Caco-2 (cell line): ENCODE measurements around the gene FOXJ3. TPM values are rescaled to one million over a fixed set of nuclear protein-coding genes. Genes with fewer than 3 reads are reported as not detected.
A peak's percentile ranks its signal among the peaks of the same experiment; 100 is the strongest.

Experiments
- BruUV-seq: library from RNA; stranded (reverse); fragments of 400-500 nt; replicated peaks from 2 replicates; lab custom pipeline; 2021; lab: Mats Ljungman, UMichigan
- CTCF ChIA-PET: fragments of 300-600 bp; sonication (Branson Sonifier 250); formaldehyde crosslinking; loops from one replicate; lab custom pipeline; 2022; ENCODE audit warnings: antibody characterized with exemption; lab: Charles Lee
- POLR2A ChIA-PET: fragments of 300-600 bp; sonication (Branson Sonifier 250); formaldehyde crosslinking; loops from one replicate; lab custom pipeline; 2022; ENCODE audit warnings: antibody characterized with exemption; lab: Charles Lee
- DNase-seq, 2 experiments: peaks; one replicate each; pipeline versions ENCODE4 v3.0.0 to v3.0.0-alpha.2; 2020 to 2022
- H3K27me3 ChIP-seq: replicated peaks from 2 replicates; pipeline ENCODE4 v1.6.0; 2011; ENCODE audit warnings: low read length; ENCODE audit not compliant: control insufficient read depth, insufficient read depth
- H3K36me3 ChIP-seq: 2 replicates; pipeline ENCODE4 v1.5.1; 2011; ENCODE audit warnings: low read length; ENCODE audit not compliant: control insufficient read depth, insufficient read depth
- H3K4me1 ChIP-seq: fragments of 250-450 bp; sonication (Bioruptor Pico); 2 replicates; pipeline ENCODE4 v1.5.1; 2020; ENCODE audit warnings: mild to moderate bottlenecking
- H3K4me3 ChIP-seq: 2 replicates; pipeline ENCODE4 v1.5.1; 2011; ENCODE audit warnings: low read depth, mild to moderate bottlenecking, control low read depth, low read length
- H3K9me3 ChIP-seq: fragments of 250-450 bp; sonication (Bioruptor Pico); 2 replicates; pipeline ENCODE4 v1.5.1; 2020; ENCODE audit warnings: mild to moderate bottlenecking, moderate library complexity
- H3K27ac Mint-ChIP-seq: one replicate; pipeline ENCODE4 v1.8.0; 2022; ENCODE audit warnings: mixed read lengths; ENCODE audit not compliant: unreplicated experiment
- H3K27me3 Mint-ChIP-seq: one replicate; pipeline ENCODE4 v1.8.0; 2022; ENCODE audit warnings: mixed read lengths; ENCODE audit not compliant: insufficient read depth, unreplicated experiment
- H3K36me3 Mint-ChIP-seq: one replicate; pipeline ENCODE4 v1.8.0; 2022; ENCODE audit warnings: mild to moderate bottlenecking, mixed read lengths; ENCODE audit not compliant: insufficient read depth, unreplicated experiment
- H3K4me1 Mint-ChIP-seq: one replicate; pipeline ENCODE4 v1.8.0; 2022; ENCODE audit warnings: low read depth, mixed read lengths; ENCODE audit not compliant: unreplicated experiment
- H3K4me3 Mint-ChIP-seq: one replicate; pipeline ENCODE4 v1.8.0; 2022; ENCODE audit warnings: mild to moderate bottlenecking, moderate library complexity, mixed read lengths; ENCODE audit not compliant: unreplicated experiment
- H3K9me3 Mint-ChIP-seq: one replicate; pipeline ENCODE4 v1.8.0; 2022; ENCODE audit warnings: mixed read lengths; ENCODE audit not compliant: unreplicated experiment
- intact Hi-C: fragments of 100-400 bp; cut with micrococcal nuclease; formaldehyde crosslinking; loops from one replicate; pipeline ENCODE4 v1.10.0; 2022; ENCODE audit not compliant: unreplicated experiment
- total RNA-seq: library from RNA; stranded (reverse); gene quantifications from 2 replicates; pipeline ENCODE4 v1.2.3, GENCODE V29; 2022
- TF ChIP-seq, protein P1 (sequence below), 2 experiments: fragments of 200-600 bp in 1 of 2; IDR thresholded peaks; 1 replicate in 1 of 2; 2 replicates in 1 of 2; pipeline versions ENCODE4 v1.5.1 to v1.8.0; 2011 to 2022; ENCODE audit warnings: antibody characterized with exemption in 1 of 2, control low read depth in 1 of 2, inconsistent platforms in 1 of 2, low read depth in 1 of 2, low read length in 1 of 2, mild to moderate bottlenecking in 1 of 2, moderate library complexity in 1 of 2; ENCODE audit not compliant: insufficient read depth in 1 of 2, severe bottlenecking in 1 of 2, unreplicated experiment in 1 of 2

The FOXJ3 gene
- total RNA-seq, 1 experiment from 2014 or later: 60.2 TPM

DNA sequence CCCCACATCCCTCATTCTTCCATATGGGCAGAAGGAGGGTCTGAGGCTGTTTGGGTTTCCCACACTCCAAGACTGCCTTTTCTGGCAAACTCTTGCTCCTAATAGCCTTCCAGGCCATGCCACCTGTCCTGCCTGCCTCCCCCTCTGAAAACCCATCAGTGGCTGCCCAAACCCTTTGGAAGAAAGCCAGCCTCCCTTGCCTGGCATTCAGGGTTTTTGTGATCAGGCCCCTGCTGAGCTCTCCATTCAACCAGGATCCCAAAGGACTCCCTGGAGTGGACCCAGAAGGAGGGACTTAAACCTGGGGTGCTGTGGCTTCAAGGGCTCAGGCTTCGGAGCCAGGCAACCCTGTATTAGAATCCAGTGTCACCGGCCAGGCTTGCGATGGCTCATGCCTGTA is 166.3 kb downstream of the FOXJ3 start:
- ChIA-PET POLR2A (no interaction called here), CTCF (no interaction called here)
- H3K36me3 Mint-ChIP-seq: peaks cover 43% of the 10 kb centered on the region
- Histone ChIP-seq H3K4me1 (peaks cover 32% of the 10 kb centered on the region), H3K27me3 (no peaks in the 10 kb centered on the region), H3K4me3 (no peak overlapping the region), H3K9me3 (no peaks in the 10 kb centered on the region), H3K36me3 (peaks cover 1% of the 10 kb centered on the region; the same call in 1 of the 2 replicates)
- H3K4me3 Mint-ChIP-seq: no peak overlapping the region
- no peak overlapping the region for H3K27ac Mint-ChIP-seq
- intact Hi-C loops: no loop called here
- TF ChIP-seq, protein P1, sequence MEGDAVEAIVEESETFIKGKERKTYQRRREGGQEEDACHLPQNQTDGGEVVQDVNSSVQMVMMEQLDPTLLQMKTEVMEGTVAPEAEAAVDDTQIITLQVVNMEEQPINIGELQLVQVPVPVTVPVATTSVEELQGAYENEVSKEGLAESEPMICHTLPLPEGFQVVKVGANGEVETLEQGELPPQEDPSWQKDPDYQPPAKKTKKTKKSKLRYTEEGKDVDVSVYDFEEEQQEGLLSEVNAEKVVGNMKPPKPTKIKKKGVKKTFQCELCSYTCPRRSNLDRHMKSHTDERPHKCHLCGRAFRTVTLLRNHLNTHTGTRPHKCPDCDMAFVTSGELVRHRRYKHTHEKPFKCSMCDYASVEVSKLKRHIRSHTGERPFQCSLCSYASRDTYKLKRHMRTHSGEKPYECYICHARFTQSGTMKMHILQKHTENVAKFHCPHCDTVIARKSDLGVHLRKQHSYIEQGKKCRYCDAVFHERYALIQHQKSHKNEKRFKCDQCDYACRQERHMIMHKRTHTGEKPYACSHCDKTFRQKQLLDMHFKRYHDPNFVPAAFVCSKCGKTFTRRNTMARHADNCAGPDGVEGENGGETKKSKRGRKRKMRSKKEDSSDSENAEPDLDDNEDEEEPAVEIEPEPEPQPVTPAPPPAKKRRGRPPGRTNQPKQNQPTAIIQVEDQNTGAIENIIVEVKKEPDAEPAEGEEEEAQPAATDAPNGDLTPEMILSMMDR (IDR thresholded peaks at IDR 0.05; ENCODE audit: insufficient read depth in 1 of 2, low read depth in 1 of 2, low read length in 1 of 2, severe bottlenecking in 1 of 2, unreplicated experiment in 1 of 2): no peak
- BruUV-seq: no TSS peak
- no peaks in the 10 kb centered on the region for H3K9me3 Mint-ChIP-seq
- no peaks in the 10 kb centered on the region for H3K27me3 Mint-ChIP-seq
- peaks cover 30% of the 10 kb centered on the region for H3K4me1 Mint-ChIP-seq
- DNase-seq: no peak

DNA sequence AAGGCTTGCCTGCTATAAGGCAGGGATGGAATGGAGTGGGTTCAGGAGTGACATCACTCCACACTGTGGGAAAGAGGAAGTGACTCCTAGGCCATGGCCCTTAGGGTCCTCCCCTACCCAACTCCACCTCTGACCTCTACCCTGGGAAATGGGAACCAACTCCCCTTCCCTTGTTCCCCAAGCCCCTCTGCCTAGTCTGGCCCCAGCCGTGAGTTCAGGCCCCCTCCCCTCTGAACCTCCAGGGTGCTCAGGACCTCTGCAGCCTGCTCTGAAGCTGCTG is 166.7 kb downstream of the FOXJ3 start:
- Histone ChIP-seq H3K27me3 (no peaks in the 10 kb centered on the region), H3K4me1 (peaks cover 34% of the 10 kb centered on the region), H3K9me3 (no peaks in the 10 kb centered on the region), H3K4me3 (no peak overlapping the region), H3K36me3 (peaks cover 1% of the 10 kb centered on the region; the same call in 1 of the 2 replicates)
- H3K27me3 Mint-ChIP-seq: no peaks in the 10 kb centered on the region
- intact Hi-C loops: no loop called here
- H3K9me3 Mint-ChIP-seq: no peaks in the 10 kb centered on the region
- DNase-seq: no peak
- no peak overlapping the region for H3K4me3 Mint-ChIP-seq
- ChIA-PET CTCF (no interaction called here), POLR2A (no interaction called here)
- H3K36me3 Mint-ChIP-seq: peaks cover 43% of the 10 kb centered on the region
- TF ChIP-seq, protein P1 (IDR thresholded peaks at IDR 0.05; ENCODE audit: insufficient read depth in 1 of 2, low read depth in 1 of 2, low read length in 1 of 2, severe bottlenecking in 1 of 2, unreplicated experiment in 1 of 2): no peak
- peaks cover 30% of the 10 kb centered on the region for H3K4me1 Mint-ChIP-seq
- no TSS peak for BruUV-seq
- H3K27ac Mint-ChIP-seq: no peak overlapping the region

DNA sequence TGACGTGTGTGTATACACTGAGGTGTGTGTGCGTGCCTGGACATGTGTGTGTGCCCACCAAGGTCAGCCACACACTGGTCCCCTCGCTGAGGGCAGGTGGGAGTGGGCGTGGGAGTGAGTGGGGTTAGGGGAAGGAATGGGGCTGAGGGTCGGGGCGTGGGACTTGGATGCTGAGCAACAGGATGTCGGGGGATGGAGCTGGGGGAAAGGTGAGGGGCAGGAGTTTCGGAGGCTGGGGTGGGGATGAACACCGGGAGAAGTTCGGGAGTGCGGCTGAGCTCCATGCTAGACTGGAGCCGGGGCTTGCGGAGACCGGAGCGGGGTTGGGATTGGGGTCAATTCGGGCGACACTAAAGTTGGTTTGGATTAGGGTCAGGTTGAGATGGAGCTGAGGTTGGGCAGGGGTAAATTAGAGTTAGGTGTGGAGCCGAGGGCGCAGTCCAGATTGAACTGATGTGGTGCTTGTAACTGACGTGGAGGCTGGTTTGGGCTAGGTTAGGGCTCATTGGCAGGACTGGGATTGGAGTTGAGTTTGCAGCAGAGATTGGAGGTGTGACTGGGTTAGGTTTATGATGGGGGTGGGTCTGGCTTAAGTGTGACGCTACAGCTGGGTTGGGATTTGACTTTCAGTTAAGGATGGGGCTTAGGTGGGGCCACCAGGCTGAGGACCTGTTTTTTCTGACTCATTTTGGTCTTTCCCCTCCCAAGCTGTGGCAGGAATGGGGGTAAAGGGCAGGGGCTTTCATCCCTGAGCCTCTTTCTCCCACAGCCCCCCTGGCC is 167.2 kb downstream of the FOXJ3 start:
- TF ChIP-seq, protein P1 (IDR thresholded peaks at IDR 0.05; ENCODE audit: insufficient read depth in 1 of 2, low read depth in 1 of 2, low read length in 1 of 2, severe bottlenecking in 1 of 2, unreplicated experiment in 1 of 2): no peak
- H3K9me3 Mint-ChIP-seq: no peaks in the 10 kb centered on the region
- Histone ChIP-seq H3K27me3 (no peaks in the 10 kb centered on the region), H3K36me3 (no peaks in the 10 kb centered on the region), H3K9me3 (no peaks in the 10 kb centered on the region), H3K4me1 (peaks cover 34% of the 10 kb centered on the region), H3K4me3 (no peak overlapping the region)
- peak overlapping the region; percentile 46 for H3K27ac Mint-ChIP-seq
- ChIA-PET CTCF (no interaction called here), POLR2A (no interaction called here)
- BruUV-seq: no TSS peak
- peaks cover 30% of the 10 kb centered on the region for H3K4me1 Mint-ChIP-seq
- no peaks in the 10 kb centered on the region for H3K27me3 Mint-ChIP-seq
- no peak overlapping the region for H3K4me3 Mint-ChIP-seq
- H3K36me3 Mint-ChIP-seq: peaks cover 43% of the 10 kb centered on the region
- no peak for DNase-seq
- intact Hi-C loops: no loop called here
